H1 (cell line): ENCODE data around the gene DCDC2.

Source experiments
- CEBPB ChIP-seq: IDR thresholded peaks from 2 replicates; pipeline ENCODE4 v1.6.1; 2012; ENCODE audit warnings: low read depth, low read length
- CREB1 ChIP-seq: IDR thresholded peaks from 2 replicates; pipeline ENCODE4 v1.6.1; 2012; ENCODE audit warnings: inconsistent platforms
- EP300 ChIP-seq, 2 experiments: IDR thresholded peaks; 1 replicate in 1 of 2; 2 replicates in 1 of 2; pipeline ENCODE4 v1.6.1; 2011 to 2012; ENCODE audit warnings: low read depth in 2 of 2, low read length in 2 of 2, mild to moderate bottlenecking in 2 of 2, borderline replicate concordance in 1 of 2, inconsistent platforms in 1 of 2, moderate library complexity in 1 of 2
- JUND ChIP-seq: IDR thresholded peaks from 2 replicates; pipeline ENCODE4 v1.6.1; 2011; ENCODE audit warnings: mild to moderate bottlenecking, improper control_type of control experiment, low read length
- POLR2A ChIP-seq, 2 experiments: IDR thresholded peaks; 1 replicate in 1 of 2; 2 replicates in 1 of 2; pipeline ENCODE4 v1.6.1; 2011; ENCODE audit warnings: low read depth in 2 of 2, low read length in 2 of 2, mild to moderate bottlenecking in 2 of 2; ENCODE audit errors: control extremely low read depth in 1 of 2
- SRF ChIP-seq: IDR thresholded peaks from 2 replicates; pipeline ENCODE4 v1.6.1; 2011; ENCODE audit warnings: mild to moderate bottlenecking, low read depth, low read length, moderate library complexity
- TF ChIP-seq, protein P1 (sequence below), 3 experiments: IDR thresholded peaks; 1 replicate in 2 of 3; 2 replicates in 1 of 3; pipeline versions ENCODE4 v1.5.1 to v1.6.1; 2011; ENCODE audit warnings: low read length in 3 of 3, mild to moderate bottlenecking in 3 of 3, inconsistent platforms in 2 of 3, low read depth in 1 of 3, moderate library complexity in 1 of 3; ENCODE audit not compliant: insufficient read depth in 1 of 3; ENCODE audit errors: control extremely low read depth in 1 of 3
- TF ChIP-seq, protein P2 (sequence below): IDR thresholded peaks from 2 replicates; pipeline ENCODE4 v1.6.1; 2011; ENCODE audit warnings: low read length, improper control_type of control experiment
- TF ChIP-seq, protein P3 (sequence below): IDR thresholded peaks from 2 replicates; pipeline ENCODE4 v1.6.1; 2011; ENCODE audit warnings: low read depth, mild to moderate bottlenecking, low read length; ENCODE audit not compliant: insufficient read depth

DNA sequence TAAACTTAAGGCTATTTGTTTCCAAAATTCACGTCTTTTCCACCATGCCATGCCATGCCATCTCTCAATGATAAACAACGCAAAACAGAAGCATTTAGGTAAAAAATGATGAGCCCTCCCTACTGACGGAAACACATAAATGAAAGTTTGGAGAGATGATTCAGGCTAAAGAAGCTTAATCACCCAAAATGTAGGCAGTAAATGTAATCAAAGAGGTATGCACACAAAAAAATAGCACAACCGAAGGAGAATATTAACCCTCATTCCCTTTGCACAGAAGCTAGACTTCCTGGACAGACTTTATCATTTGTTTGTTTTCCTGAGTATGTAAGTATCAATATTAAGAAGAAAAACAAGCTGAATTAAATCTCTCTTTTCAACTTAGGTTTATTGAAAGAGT, 28.8 kb downstream of the DCDC2 start:
- TF ChIP-seq POLR2A (IDR thresholded peaks at IDR 0.05; ENCODE audit: control extremely low read depth in 1 of 2, low read depth in 2 of 2, low read length in 2 of 2) (no peak), CREB1 (no peak), CEBPB (no peak), JUND (no peak), SRF (no peak), EP300 (IDR thresholded peaks at IDR 0.05; ENCODE audit: borderline replicate concordance in 1 of 2, low read depth in 2 of 2, low read length in 2 of 2) (no peak)
- TF ChIP-seq, protein P1, sequence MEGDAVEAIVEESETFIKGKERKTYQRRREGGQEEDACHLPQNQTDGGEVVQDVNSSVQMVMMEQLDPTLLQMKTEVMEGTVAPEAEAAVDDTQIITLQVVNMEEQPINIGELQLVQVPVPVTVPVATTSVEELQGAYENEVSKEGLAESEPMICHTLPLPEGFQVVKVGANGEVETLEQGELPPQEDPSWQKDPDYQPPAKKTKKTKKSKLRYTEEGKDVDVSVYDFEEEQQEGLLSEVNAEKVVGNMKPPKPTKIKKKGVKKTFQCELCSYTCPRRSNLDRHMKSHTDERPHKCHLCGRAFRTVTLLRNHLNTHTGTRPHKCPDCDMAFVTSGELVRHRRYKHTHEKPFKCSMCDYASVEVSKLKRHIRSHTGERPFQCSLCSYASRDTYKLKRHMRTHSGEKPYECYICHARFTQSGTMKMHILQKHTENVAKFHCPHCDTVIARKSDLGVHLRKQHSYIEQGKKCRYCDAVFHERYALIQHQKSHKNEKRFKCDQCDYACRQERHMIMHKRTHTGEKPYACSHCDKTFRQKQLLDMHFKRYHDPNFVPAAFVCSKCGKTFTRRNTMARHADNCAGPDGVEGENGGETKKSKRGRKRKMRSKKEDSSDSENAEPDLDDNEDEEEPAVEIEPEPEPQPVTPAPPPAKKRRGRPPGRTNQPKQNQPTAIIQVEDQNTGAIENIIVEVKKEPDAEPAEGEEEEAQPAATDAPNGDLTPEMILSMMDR (IDR thresholded peaks at IDR 0.05; ENCODE audit: control extremely low read depth in 1 of 3, insufficient read depth in 1 of 3, low read depth in 1 of 3, low read length in 3 of 3) = no peak
- TF ChIP-seq, protein P2, sequence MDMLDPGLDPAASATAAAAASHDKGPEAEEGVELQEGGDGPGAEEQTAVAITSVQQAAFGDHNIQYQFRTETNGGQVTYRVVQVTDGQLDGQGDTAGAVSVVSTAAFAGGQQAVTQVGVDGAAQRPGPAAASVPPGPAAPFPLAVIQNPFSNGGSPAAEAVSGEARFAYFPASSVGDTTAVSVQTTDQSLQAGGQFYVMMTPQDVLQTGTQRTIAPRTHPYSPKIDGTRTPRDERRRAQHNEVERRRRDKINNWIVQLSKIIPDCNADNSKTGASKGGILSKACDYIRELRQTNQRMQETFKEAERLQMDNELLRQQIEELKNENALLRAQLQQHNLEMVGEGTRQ = no peak
- TF ChIP-seq, protein P3, sequence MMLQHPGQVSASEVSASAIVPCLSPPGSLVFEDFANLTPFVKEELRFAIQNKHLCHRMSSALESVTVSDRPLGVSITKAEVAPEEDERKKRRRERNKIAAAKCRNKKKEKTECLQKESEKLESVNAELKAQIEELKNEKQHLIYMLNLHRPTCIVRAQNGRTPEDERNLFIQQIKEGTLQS = no peak
